Natural killer cell (primary cell): Measurements from ENCODE around the gene POFUT2. TPM values are rescaled to one million over a fixed set of nuclear protein-coding genes. Genes with fewer than 3 reads are reported as not detected.

Source experiments
- ATAC-seq, 3 donors: fragments of 150-1000 bp in 2 of 3; fragments of 200-7000 bp in 1 of 3; cut with Tn5 transposase; 1 replicate in 1 of 3; 2 replicates in 2 of 3; pipeline ENCODE4 v1.10.0; 2021; ENCODE audit warnings: mild to moderate bottlenecking in 2 of 3, moderate library complexity in 2 of 3
- DNase-seq, 2 donors: peaks; one replicate each; pipeline versions ENCODE4 v3.0.0 to v3.0.0-alpha.2; 2013 to 2021; ENCODE audit warnings: mixed read lengths in 1 of 2
- H3K27ac ChIP-seq: one replicate; pipeline ENCODE4 v1.5.1; 2013; ENCODE audit warnings: mild to moderate bottlenecking, low read length
- H3K27me3 ChIP-seq: one replicate; pipeline ENCODE4 v1.6.1; 2013; ENCODE audit warnings: low read length; ENCODE audit not compliant: control insufficient read depth, insufficient read depth
- H3K36me3 ChIP-seq: one replicate; pipeline ENCODE4 v1.6.1; 2013; ENCODE audit warnings: low read length; ENCODE audit not compliant: control insufficient read depth, insufficient read depth
- H3K4me1 ChIP-seq: one replicate; pipeline ENCODE4 v1.6.1; 2013; ENCODE audit warnings: low read length; ENCODE audit not compliant: control insufficient read depth, insufficient read depth
- H3K4me3 ChIP-seq: one replicate; pipeline ENCODE4 v1.5.1; 2013; ENCODE audit warnings: low read length
- H3K9me3 ChIP-seq: one replicate; pipeline ENCODE4 v1.6.1; 2013; ENCODE audit warnings: low read length; ENCODE audit not compliant: control insufficient read depth, insufficient read depth
- H3K27ac Mint-ChIP-seq, 2 donors: one replicate each; pipeline ENCODE4 v1.8.0; 2022; ENCODE audit warnings: mild to moderate bottlenecking in 2 of 2, mixed read lengths in 2 of 2, moderate library complexity in 1 of 2
- H3K27me3 Mint-ChIP-seq, 2 donors: one replicate each; pipeline ENCODE4 v1.8.0; 2022; ENCODE audit warnings: low read depth in 2 of 2, mixed read lengths in 2 of 2
- H3K36me3 Mint-ChIP-seq: one replicate; pipeline ENCODE4 v1.8.0; 2022; ENCODE audit warnings: mixed read lengths
- H3K4me1 Mint-ChIP-seq, 2 donors: one replicate each; pipeline ENCODE4 v1.8.0; 2022; ENCODE audit warnings: mixed read lengths in 2 of 2
- H3K4me3 Mint-ChIP-seq: one replicate; pipeline ENCODE4 v1.8.0; 2022; ENCODE audit warnings: mild to moderate bottlenecking, moderate library complexity, mixed read lengths
- H3K9me3 Mint-ChIP-seq, 2 donors: one replicate each; pipeline ENCODE4 v1.8.0; 2022; ENCODE audit warnings: mixed read lengths in 2 of 2
- WGBS: methylation state at CpG from one replicate; pipeline ENCODE4 v1.1.7; 2013; ENCODE audit warnings: missing lambda C conversion rate; ENCODE audit not compliant: insufficient coverage; 5-methylcytosine and 5-hydroxymethylcytosine counted together
- intact Hi-C: fragments of 100-400 bp; cut with micrococcal nuclease; formaldehyde crosslinking; loops from one replicate; pipeline ENCODE4 v1.14.2; 2022
- total RNA-seq, 4 donors: library from RNA; stranded (reverse); fragments of 120-200 nt in 1 of 4; gene quantifications; one replicate each; pipeline versions ENCODE4 v1.2.3 to v1.2.4, GENCODE V29; 2013 to 2022
- TF ChIP-seq, protein P1 (sequence below): fragments of 200-600 bp; IDR thresholded peaks from one replicate; pipeline ENCODE4 v1.8.0; 2022; ENCODE audit warnings: antibody characterized with exemption

POFUT2 gene
- total RNA-seq, 3 donors from 2014 or later (not counting 1 experiment from before 2014, with no cell fraction given), result 41.4 to 46.0 (median 43.3) TPM

DNA sequence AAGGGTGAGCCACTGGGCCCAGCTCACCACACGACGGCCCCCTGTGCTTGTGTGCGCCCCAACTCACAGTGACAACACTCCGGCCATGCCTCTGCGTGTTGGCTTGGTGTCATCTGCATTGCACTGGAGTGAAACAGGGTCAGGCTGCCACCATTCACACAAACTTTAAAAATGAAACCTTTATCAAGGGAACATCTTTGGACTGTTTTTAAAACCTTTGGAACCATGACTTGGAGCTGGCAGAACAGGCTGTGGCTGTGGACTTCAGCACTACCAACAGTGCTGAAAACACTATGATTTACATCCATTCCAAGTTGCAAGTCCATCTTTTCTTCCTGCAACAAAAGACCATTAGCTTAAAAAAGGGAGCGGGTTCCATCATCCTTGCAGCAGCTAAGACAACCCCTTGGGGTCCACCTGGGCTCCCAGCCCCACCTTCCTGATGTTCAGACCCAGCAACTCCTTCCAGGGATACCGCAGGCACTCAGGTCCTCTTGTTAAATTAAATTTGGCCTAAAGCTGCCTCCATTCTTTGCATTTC, 25.6 kb downstream of the POFUT2 start:
- no peaks in the 10 kb centered on the region for H3K9me3 ChIP-seq
- intact Hi-C loops, result no loop called here
- H3K4me3 ChIP-seq, result no peak overlapping the region
- peaks cover 10% of the 10 kb centered on the region for H3K27me3 ChIP-seq
- Mint-ChIP-seq H3K9me3 (no peaks in the 10 kb centered on the region), H3K4me1 (peaks cover 31 to 34% of the 10 kb centered on the region in 2 donors), H3K36me3 (no peaks in the 10 kb centered on the region), H3K27me3 (peaks cover 0 to 10% of the 10 kb centered on the region in 2 donors), H3K4me3 (no peak overlapping the region), H3K27ac (no peak overlapping the region)
- H3K36me3 ChIP-seq, result peaks cover 18% of the 10 kb centered on the region
- H3K27ac ChIP-seq, result no peak overlapping the region
- no peak for ATAC-seq
- WGBS, result 93% methylated on average over 7 of the region's 7 CpGs
- DNase-seq, result no peak
- peaks cover 44% of the 10 kb centered on the region for H3K4me1 ChIP-seq
- TF ChIP-seq, protein P1, sequence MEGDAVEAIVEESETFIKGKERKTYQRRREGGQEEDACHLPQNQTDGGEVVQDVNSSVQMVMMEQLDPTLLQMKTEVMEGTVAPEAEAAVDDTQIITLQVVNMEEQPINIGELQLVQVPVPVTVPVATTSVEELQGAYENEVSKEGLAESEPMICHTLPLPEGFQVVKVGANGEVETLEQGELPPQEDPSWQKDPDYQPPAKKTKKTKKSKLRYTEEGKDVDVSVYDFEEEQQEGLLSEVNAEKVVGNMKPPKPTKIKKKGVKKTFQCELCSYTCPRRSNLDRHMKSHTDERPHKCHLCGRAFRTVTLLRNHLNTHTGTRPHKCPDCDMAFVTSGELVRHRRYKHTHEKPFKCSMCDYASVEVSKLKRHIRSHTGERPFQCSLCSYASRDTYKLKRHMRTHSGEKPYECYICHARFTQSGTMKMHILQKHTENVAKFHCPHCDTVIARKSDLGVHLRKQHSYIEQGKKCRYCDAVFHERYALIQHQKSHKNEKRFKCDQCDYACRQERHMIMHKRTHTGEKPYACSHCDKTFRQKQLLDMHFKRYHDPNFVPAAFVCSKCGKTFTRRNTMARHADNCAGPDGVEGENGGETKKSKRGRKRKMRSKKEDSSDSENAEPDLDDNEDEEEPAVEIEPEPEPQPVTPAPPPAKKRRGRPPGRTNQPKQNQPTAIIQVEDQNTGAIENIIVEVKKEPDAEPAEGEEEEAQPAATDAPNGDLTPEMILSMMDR, result no peak

DNA sequence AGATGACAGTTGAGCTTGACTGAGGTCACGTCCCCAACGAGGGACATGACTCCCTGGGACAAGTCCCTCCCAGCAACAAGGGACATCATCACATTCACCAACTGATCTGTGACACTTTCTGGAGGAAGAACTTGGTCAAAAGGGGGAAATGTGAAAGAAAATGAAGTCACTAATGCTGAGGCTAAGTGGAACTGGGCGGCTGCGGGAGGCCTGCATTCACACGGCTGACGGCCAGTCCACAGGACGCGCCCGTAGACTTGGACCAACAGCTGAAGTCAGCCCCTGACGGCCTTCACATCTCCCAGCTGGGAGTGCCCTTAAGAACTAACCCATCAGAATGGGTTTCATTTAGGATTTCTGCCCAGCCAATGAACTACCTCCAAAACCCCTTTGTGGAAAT, 26.6 kb downstream of the POFUT2 start:
- Mint-ChIP-seq H3K4me3 (no peak overlapping the region), H3K9me3 (no peaks in the 10 kb centered on the region), H3K4me1 (peaks cover 23 to 34% of the 10 kb centered on the region in 2 donors), H3K36me3 (no peaks in the 10 kb centered on the region), H3K27ac (no peak overlapping the region), H3K27me3 (peaks cover 0 to 15% of the 10 kb centered on the region in 2 donors)
- Histone ChIP-seq H3K4me3 (no peak overlapping the region), H3K27me3 (peaks cover 10% of the 10 kb centered on the region), H3K27ac (no peak overlapping the region), H3K9me3 (no peaks in the 10 kb centered on the region), H3K36me3 (peaks cover 18% of the 10 kb centered on the region), H3K4me1 (peaks cover 44% of the 10 kb centered on the region)
- ATAC-seq, result no peak
- no peak for DNase-seq
- intact Hi-C loops, result no loop called here
- 96% methylated on average over 10 of the region's 10 CpGs for WGBS
- TF ChIP-seq, protein P1, result no peak

DNA sequence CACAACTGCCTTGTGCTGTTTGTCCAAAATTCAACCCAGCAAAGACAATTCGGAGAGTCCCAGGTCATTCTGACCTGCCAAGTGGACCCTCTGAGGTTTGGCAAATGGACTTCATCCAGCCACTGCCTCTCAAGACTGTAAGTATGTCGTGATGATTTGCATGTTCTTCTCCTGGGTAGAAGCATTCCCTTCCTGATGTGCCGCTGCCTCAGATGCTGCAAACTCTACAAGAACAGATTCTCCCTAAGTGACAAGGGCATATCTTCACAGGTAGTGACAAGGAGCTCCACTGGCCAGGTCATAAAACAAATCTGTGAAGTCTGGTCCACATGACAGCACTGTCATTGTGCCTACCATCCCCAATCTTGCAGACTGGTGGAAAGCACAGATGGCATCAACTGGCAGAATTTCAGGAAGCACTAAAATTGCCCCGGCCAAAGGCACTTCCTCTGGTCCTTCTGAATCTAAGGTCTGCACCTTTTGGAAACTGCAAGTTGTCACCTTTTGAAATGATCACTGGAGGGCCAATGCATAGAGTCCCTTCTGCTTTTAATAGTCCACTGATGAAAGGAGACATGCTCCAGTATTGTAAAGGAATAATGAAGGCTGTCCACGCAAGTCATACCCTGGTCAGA, 27.4 kb downstream of the POFUT2 start:
- H3K27ac Mint-ChIP-seq, result no peak overlapping the region
- TF ChIP-seq, protein P1, result no peak

More for the DNA sequence above, 27.4 kb downstream of the POFUT2 start:
- ATAC-seq (no peak), DNase-seq (no peak)
- Histone ChIP-seq H3K4me3 (no peak overlapping the region), H3K9me3 (no peaks in the 10 kb centered on the region), H3K36me3 (peaks cover 16% of the 10 kb centered on the region), H3K27ac (no peak overlapping the region), H3K27me3 (peaks cover 10% of the 10 kb centered on the region), H3K4me1 (peaks cover 44% of the 10 kb centered on the region)
- WGBS, result 86% methylated on average over 5 of the region's 5 CpGs
- Mint-ChIP-seq H3K27me3 (peaks cover 0 to 18% of the 10 kb centered on the region in 2 donors), H3K4me3 (no peak overlapping the region), H3K4me1 (peaks cover 19 to 31% of the 10 kb centered on the region in 2 donors), H3K36me3 (no peaks in the 10 kb centered on the region), H3K9me3 (no peaks in the 10 kb centered on the region)
- intact Hi-C loops, result no loop called here
